ENCODE measurements around the gene MVB12B. TPM values are rescaled to one million over a fixed set of nuclear protein-coding genes. Genes with fewer than 3 reads are reported as not detected.

The MVB12B gene
- total RNA-seq, 1 experiment from 2014 or later, result 10.9 TPM

DNA sequence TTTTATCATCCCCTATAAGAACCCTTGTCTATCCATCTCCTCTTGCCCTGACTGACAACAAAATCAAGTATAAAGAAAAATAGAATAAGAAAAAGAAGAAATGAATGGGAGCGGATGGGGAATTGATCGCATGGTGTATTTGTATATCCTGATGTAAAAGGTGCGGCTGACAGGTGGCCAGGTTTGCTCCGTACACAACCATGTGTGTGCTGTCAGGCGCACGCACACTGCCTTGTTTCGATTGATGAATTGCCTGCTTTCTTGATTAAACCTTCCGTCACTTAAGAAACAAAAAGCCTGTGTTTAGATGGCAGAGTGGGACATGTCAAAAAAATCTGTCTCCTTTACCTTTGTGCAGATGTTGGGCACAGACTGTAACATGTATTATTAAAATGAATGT, 102.6 kb downstream of the MVB12B start (continued):
- TF ChIP-seq, protein P1, sequence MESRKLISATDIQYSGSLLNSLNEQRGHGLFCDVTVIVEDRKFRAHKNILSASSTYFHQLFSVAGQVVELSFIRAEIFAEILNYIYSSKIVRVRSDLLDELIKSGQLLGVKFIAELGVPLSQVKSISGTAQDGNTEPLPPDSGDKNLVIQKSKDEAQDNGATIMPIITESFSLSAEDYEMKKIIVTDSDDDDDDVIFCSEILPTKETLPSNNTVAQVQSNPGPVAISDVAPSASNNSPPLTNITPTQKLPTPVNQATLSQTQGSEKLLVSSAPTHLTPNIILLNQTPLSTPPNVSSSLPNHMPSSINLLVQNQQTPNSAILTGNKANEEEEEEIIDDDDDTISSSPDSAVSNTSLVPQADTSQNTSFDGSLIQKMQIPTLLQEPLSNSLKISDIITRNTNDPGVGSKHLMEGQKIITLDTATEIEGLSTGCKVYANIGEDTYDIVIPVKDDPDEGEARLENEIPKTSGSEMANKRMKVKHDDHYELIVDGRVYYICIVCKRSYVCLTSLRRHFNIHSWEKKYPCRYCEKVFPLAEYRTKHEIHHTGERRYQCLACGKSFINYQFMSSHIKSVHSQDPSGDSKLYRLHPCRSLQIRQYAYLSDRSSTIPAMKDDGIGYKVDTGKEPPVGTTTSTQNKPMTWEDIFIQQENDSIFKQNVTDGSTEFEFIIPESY (IDR thresholded peaks at IDR 0.05; ENCODE audit: extremely low read depth, insufficient replicate concordance, low read length), result no peak
- TF ChIP-seq ZFX (IDR thresholded peaks at IDR 0.05), result no peak
- TF ChIP-seq JUND (IDR thresholded peaks at IDR 0.05), result no peak
- no peak for TF ChIP-seq EGR1 (IDR thresholded peaks at IDR 0.05; ENCODE audit: low read depth)
- TF ChIP-seq, protein P2, sequence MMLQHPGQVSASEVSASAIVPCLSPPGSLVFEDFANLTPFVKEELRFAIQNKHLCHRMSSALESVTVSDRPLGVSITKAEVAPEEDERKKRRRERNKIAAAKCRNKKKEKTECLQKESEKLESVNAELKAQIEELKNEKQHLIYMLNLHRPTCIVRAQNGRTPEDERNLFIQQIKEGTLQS (IDR thresholded peaks at IDR 0.05), result no peak

DNA sequence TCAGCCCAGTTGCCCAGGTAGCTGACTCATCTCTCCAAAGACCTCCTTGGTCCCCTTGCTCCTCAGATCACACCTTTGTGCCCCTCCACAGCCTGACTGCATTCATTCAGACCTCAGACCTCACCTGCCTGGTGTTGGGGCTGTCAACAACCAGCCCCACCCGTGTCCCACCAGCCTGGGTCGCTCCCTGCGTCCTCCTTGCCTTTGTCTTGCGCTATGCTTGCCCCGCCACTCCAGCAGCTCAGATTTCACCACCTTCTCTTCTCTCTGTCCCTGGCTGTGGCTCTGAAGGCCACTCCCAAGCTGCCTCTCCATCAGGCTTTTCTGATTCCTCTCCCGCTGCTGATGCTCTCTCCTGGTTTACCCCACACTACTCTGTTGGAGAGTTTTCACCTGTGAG, 103.5 kb downstream of the MVB12B start:
- Histone ChIP-seq H4K20me1 (ENCODE audit: insufficient read depth) (no peaks in the 10 kb centered on the region), H3K79me2 (ENCODE audit: insufficient read depth, low read length) (no peaks in the 10 kb centered on the region), H3K27ac (ENCODE audit: low read depth, low read length) (no peak overlapping the region), H3K4me2 (ENCODE audit: low read length) (no peak overlapping the region), H3K4me1 (ENCODE audit: control insufficient read depth in 1 of 2, insufficient read depth in 2 of 2, low read length in 2 of 2) (no peaks in the 10 kb centered on the region), H2AFZ (ENCODE audit: low read depth, low read length, poor library complexity, severe bottlenecking) (no peak overlapping the region), H3K36me3 (ENCODE audit: control insufficient read depth in 1 of 2, insufficient read depth in 2 of 2, low read length in 2 of 2) (no peaks in the 10 kb centered on the region), H3K4me3 (replicated peaks in 1 of 2; ENCODE audit: low read depth in 1 of 2, low read length in 2 of 2) (no peak overlapping the region), H3K9ac (ENCODE audit: low read length) (no peak overlapping the region), H3K27me3 (ENCODE audit: insufficient read depth, low read length) (no peaks in the 10 kb centered on the region), H3K9me3 (ENCODE audit: control insufficient read depth in 1 of 2, insufficient read depth in 1 of 2, low read depth in 1 of 2, low read length in 2 of 2) (no peaks in the 10 kb centered on the region), H3K9me2 (ENCODE audit: insufficient read depth) (no peaks in the 10 kb centered on the region)
- ChIA-PET POLR2A (no interaction called here), RAD21 (ENCODE audit: low non-redundant PET in 1 of 2, low total read pairs in 2 of 2, uncharacterized antibody in 2 of 2, unreplicated experiment in 2 of 2) (no interaction called here), CTCF (no interaction called here)
- intact Hi-C loops (cut with micrococcal nuclease), result no loop called here
- ATAC-seq (no peak), DNase-seq (ENCODE audit: low read depth, low spot score) (no peak)
- no TSS peak for BruUV-seq (replicated peaks)
- TF ChIP-seq EZH2 (IDR thresholded peaks at IDR 0.05) (no peak), YY1 (IDR thresholded peaks at IDR 0.05; ENCODE audit: extremely low read depth, insufficient replicate concordance, low read depth, low read length) (no peak), CEBPB (IDR thresholded peaks at IDR 0.05; ENCODE audit: low read depth) (no peak), RAD21 (IDR thresholded peaks at IDR 0.05; ENCODE audit: low read depth) (no peak), JUND (IDR thresholded peaks at IDR 0.05) (no peak), EGR1 (IDR thresholded peaks at IDR 0.05; ENCODE audit: low read depth) (no peak), ZNF274 (IDR thresholded peaks at IDR 0.05; ENCODE audit: low read depth, low read length) (no peak), EZH2phosphoT487 (IDR thresholded peaks at IDR 0.05; ENCODE audit: borderline replicate concordance) (no peak), SP1 (IDR thresholded peaks at IDR 0.05; ENCODE audit: low read depth) (no peak), ZFX (IDR thresholded peaks at IDR 0.05) (no peak)
- TF ChIP-seq, protein P3, sequence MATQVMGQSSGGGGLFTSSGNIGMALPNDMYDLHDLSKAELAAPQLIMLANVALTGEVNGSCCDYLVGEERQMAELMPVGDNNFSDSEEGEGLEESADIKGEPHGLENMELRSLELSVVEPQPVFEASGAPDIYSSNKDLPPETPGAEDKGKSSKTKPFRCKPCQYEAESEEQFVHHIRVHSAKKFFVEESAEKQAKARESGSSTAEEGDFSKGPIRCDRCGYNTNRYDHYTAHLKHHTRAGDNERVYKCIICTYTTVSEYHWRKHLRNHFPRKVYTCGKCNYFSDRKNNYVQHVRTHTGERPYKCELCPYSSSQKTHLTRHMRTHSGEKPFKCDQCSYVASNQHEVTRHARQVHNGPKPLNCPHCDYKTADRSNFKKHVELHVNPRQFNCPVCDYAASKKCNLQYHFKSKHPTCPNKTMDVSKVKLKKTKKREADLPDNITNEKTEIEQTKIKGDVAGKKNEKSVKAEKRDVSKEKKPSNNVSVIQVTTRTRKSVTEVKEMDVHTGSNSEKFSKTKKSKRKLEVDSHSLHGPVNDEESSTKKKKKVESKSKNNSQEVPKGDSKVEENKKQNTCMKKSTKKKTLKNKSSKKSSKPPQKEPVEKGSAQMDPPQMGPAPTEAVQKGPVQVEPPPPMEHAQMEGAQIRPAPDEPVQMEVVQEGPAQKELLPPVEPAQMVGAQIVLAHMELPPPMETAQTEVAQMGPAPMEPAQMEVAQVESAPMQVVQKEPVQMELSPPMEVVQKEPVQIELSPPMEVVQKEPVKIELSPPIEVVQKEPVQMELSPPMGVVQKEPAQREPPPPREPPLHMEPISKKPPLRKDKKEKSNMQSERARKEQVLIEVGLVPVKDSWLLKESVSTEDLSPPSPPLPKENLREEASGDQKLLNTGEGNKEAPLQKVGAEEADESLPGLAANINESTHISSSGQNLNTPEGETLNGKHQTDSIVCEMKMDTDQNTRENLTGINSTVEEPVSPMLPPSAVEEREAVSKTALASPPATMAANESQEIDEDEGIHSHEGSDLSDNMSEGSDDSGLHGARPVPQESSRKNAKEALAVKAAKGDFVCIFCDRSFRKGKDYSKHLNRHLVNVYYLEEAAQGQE (IDR thresholded peaks at IDR 0.05; ENCODE audit: low read depth), result no peak
- TF ChIP-seq, protein P4, sequence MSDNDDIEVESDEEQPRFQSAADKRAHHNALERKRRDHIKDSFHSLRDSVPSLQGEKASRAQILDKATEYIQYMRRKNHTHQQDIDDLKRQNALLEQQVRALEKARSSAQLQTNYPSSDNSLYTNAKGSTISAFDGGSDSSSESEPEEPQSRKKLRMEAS (IDR thresholded peaks at IDR 0.05), result no peak
- TF ChIP-seq, protein P1 (IDR thresholded peaks at IDR 0.05; ENCODE audit: extremely low read depth, insufficient replicate concordance, low read length), result no peak
- TF ChIP-seq, protein P5, sequence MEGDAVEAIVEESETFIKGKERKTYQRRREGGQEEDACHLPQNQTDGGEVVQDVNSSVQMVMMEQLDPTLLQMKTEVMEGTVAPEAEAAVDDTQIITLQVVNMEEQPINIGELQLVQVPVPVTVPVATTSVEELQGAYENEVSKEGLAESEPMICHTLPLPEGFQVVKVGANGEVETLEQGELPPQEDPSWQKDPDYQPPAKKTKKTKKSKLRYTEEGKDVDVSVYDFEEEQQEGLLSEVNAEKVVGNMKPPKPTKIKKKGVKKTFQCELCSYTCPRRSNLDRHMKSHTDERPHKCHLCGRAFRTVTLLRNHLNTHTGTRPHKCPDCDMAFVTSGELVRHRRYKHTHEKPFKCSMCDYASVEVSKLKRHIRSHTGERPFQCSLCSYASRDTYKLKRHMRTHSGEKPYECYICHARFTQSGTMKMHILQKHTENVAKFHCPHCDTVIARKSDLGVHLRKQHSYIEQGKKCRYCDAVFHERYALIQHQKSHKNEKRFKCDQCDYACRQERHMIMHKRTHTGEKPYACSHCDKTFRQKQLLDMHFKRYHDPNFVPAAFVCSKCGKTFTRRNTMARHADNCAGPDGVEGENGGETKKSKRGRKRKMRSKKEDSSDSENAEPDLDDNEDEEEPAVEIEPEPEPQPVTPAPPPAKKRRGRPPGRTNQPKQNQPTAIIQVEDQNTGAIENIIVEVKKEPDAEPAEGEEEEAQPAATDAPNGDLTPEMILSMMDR (IDR thresholded peaks at IDR 0.05 in 2 of 3, conservative IDR thresholded peaks at IDR 0.05 in 1 of 3; ENCODE audit: borderline replicate concordance in 1 of 3, insufficient read depth in 1 of 3, low read depth in 2 of 3, low read length in 2 of 3), result no peak

Data from HCT116 (cell line).